ENCODE measurements around the gene TMEM233. TPM values are rescaled to one million over a fixed set of nuclear protein-coding genes. Genes with fewer than 3 reads are reported as not detected.

Gene TMEM233
- polyA plus RNA-seq, 1 of the 3 experiments (the other 2 are of a cell fraction): 2.6 TPM

GRCh38 chr12:119624966-119625365 is 31.4 kb downstream of the TMEM233 start:
- no peaks in the 10 kb centered on the region for H4K20me1 ChIP-seq (ENCODE audit: insufficient read depth)
- POLR2A ChIA-PET: no interaction called here
- H3K4me1 ChIP-seq (ENCODE audit: control insufficient read depth in 1 of 2, insufficient read depth in 2 of 2, low read depth in 1 of 2, low read length in 1 of 2): peaks cover 0 to 33% of the 10 kb centered on the region in 2 experiments; a peak in 1 of 4 replicates
- CTCF ChIA-PET: interaction anchor here (0.6 to 1.0 kb wide), 2 partner anchors 25 to 1143 kb away, joined by 3 read pairs; no protein-coding TSS in a partner anchor
- H3K79me2 ChIP-seq (ENCODE audit: insufficient read depth): no peaks in the 10 kb centered on the region
- H3K9me2 ChIP-seq: no peaks in the 10 kb centered on the region
- peaks cover 7% of the 10 kb centered on the region for H3F3A ChIP-seq (replicated peaks; ENCODE audit: insufficient read depth)
- peak; percentile 47 for DNase-seq
- H3K27me3 ChIP-seq (ENCODE audit: insufficient read depth): no peaks in the 10 kb centered on the region
- H3K9me3 ChIP-seq: no peaks in the 10 kb centered on the region
- no peak overlapping the region for H3K9ac ChIP-seq
- H3K36me3 ChIP-seq (replicated peaks in 1 of 2; ENCODE audit: control insufficient read depth in 1 of 2, insufficient read depth in 2 of 2, low read length in 1 of 2): no peaks in the 10 kb centered on the region
- 31% methylated on average over 4 of the region's 4 CpGs for WGBS (ENCODE audit: low lambda C conversion rate)
- no peak overlapping the region for H3K4me3 ChIP-seq (ENCODE audit: low read depth in 2 of 2, low read length in 1 of 2)
- peak overlapping the region; percentile 57; the same call in 1 of the 2 replicates for H3K4me2 ChIP-seq
- no peak overlapping the region for H2AFZ ChIP-seq (ENCODE audit: low read depth)
- no peak overlapping the region for H3K27ac ChIP-seq (ENCODE audit: low read depth in 2 of 2, low read length in 1 of 2)
- TF ChIP-seq EZH2phosphoT487 (IDR thresholded peaks at IDR 0.05; ENCODE audit: borderline replicate concordance, low read depth): no peak
- no peak for TF ChIP-seq RFX5 (IDR thresholded peaks at IDR 0.05; ENCODE audit: low read length)
- TF ChIP-seq SMC3 (IDR thresholded peaks at IDR 0.05; ENCODE audit: low read depth, low read length): no peak
- no peak for TF ChIP-seq SIN3A (IDR thresholded peaks at IDR 0.05; ENCODE audit: borderline replicate concordance, low read depth, low read length)
- TF ChIP-seq GATA2 (CRISPR knock-in tag; IDR thresholded peaks at IDR 0.05): no peak
- TF ChIP-seq FOXM1 (IDR thresholded peaks at IDR 0.05; ENCODE audit: low read depth): 0 out of 2 replicates have a peak, but pooled peaks have one; percentile 48
- TF ChIP-seq, protein P1, sequence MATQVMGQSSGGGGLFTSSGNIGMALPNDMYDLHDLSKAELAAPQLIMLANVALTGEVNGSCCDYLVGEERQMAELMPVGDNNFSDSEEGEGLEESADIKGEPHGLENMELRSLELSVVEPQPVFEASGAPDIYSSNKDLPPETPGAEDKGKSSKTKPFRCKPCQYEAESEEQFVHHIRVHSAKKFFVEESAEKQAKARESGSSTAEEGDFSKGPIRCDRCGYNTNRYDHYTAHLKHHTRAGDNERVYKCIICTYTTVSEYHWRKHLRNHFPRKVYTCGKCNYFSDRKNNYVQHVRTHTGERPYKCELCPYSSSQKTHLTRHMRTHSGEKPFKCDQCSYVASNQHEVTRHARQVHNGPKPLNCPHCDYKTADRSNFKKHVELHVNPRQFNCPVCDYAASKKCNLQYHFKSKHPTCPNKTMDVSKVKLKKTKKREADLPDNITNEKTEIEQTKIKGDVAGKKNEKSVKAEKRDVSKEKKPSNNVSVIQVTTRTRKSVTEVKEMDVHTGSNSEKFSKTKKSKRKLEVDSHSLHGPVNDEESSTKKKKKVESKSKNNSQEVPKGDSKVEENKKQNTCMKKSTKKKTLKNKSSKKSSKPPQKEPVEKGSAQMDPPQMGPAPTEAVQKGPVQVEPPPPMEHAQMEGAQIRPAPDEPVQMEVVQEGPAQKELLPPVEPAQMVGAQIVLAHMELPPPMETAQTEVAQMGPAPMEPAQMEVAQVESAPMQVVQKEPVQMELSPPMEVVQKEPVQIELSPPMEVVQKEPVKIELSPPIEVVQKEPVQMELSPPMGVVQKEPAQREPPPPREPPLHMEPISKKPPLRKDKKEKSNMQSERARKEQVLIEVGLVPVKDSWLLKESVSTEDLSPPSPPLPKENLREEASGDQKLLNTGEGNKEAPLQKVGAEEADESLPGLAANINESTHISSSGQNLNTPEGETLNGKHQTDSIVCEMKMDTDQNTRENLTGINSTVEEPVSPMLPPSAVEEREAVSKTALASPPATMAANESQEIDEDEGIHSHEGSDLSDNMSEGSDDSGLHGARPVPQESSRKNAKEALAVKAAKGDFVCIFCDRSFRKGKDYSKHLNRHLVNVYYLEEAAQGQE (IDR thresholded peaks at IDR 0.05; ENCODE audit: low read depth, low read length): no peak
- TF ChIP-seq GABPA (IDR thresholded peaks at IDR 0.05; ENCODE audit: low read depth): no peak
- TF ChIP-seq RCOR1 (IDR thresholded peaks at IDR 0.05; ENCODE audit: low read length): no peak; the same call in 1 of the 2 replicates
- TF ChIP-seq TAF1 (IDR thresholded peaks at IDR 0.05; ENCODE audit: borderline replicate concordance, low read depth, low read length): no peak
- peak; percentile 52; the same call in 1 of the 2 replicates for TF ChIP-seq JUND (IDR thresholded peaks at IDR 0.05)
- TF ChIP-seq ELF1 (IDR thresholded peaks at IDR 0.05): 0 out of 2 replicates have a peak, but pooled peaks have one; percentile 47
- peak; percentile 65 for TF ChIP-seq PBX3 (IDR thresholded peaks at IDR 0.05)
- no peak for TF ChIP-seq FOSL2 (IDR thresholded peaks at IDR 0.05; ENCODE audit: borderline replicate concordance, low read depth)
- no peak for TF ChIP-seq YY1 (IDR thresholded peaks at IDR 0.05; ENCODE audit: low read depth)
- TF ChIP-seq USF1 (IDR thresholded peaks at IDR 0.05; ENCODE audit: borderline replicate concordance, low read depth): no peak
- TF ChIP-seq RAD21 (IDR thresholded peaks at IDR 0.05; ENCODE audit: low read length): no peak
- peak; percentile 91 for TF ChIP-seq TCF12 (IDR thresholded peaks at IDR 0.05)
- peak; percentile 46; the same call in 1 of the 2 replicates for TF ChIP-seq TEAD4 (IDR thresholded peaks at IDR 0.05; ENCODE audit: borderline replicate concordance, insufficient read depth)
- TF ChIP-seq MXI1 (IDR thresholded peaks at IDR 0.05; ENCODE audit: low read depth, low read length): no peak
- TF ChIP-seq POLR2AphosphoS5 (IDR thresholded peaks at IDR 0.05; ENCODE audit: low read depth, low read length): peak; percentile 49; the same call in 1 of the 2 replicates
- TF ChIP-seq NFIC (IDR thresholded peaks at IDR 0.05; ENCODE audit: borderline replicate concordance): peak; percentile 88
- TF ChIP-seq MEF2A (IDR thresholded peaks at IDR 0.05; ENCODE audit: borderline replicate concordance, low read depth): no peak
- no peak for TF ChIP-seq FOXJ3 (CRISPR knock-in tag; IDR thresholded peaks at IDR 0.05)
- TF ChIP-seq EP300 (IDR thresholded peaks at IDR 0.05; ENCODE audit: borderline replicate concordance in 1 of 2, low read depth in 1 of 2, low read length in 1 of 2): peak; percentile 15 to 66; a peak in 1 of 4 replicates
- TF ChIP-seq, protein P2, sequence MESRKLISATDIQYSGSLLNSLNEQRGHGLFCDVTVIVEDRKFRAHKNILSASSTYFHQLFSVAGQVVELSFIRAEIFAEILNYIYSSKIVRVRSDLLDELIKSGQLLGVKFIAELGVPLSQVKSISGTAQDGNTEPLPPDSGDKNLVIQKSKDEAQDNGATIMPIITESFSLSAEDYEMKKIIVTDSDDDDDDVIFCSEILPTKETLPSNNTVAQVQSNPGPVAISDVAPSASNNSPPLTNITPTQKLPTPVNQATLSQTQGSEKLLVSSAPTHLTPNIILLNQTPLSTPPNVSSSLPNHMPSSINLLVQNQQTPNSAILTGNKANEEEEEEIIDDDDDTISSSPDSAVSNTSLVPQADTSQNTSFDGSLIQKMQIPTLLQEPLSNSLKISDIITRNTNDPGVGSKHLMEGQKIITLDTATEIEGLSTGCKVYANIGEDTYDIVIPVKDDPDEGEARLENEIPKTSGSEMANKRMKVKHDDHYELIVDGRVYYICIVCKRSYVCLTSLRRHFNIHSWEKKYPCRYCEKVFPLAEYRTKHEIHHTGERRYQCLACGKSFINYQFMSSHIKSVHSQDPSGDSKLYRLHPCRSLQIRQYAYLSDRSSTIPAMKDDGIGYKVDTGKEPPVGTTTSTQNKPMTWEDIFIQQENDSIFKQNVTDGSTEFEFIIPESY (IDR thresholded peaks at IDR 0.05; ENCODE audit: borderline replicate concordance, low read depth): no peak
- TF ChIP-seq, protein P3, sequence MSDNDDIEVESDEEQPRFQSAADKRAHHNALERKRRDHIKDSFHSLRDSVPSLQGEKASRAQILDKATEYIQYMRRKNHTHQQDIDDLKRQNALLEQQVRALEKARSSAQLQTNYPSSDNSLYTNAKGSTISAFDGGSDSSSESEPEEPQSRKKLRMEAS (IDR thresholded peaks at IDR 0.05; ENCODE audit: low read depth): no peak
